ENCODE results near the gene ZNF385B.

DNA sequence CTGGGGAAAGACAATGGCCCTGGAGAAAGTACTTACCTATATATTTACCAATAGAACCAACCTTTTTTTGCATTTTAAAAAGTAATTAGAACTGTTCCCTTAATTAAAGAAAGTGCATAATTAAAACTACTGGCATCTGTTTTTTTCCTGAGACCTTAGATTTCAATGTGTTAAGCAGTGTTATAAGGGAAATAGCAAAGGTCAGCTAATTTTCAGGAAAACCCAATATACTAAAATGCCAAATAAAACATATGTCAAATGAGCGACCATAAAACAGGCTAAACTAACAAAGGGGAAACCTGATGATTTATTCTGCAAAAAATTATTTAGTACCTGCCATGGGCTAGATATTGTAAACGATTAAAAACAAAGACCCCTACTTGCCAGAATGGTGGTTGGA, 372.8 kb downstream of the ZNF385B start:
- TF ChIP-seq GABPA (IDR thresholded peaks at IDR 0.05; ENCODE audit: low read depth) (no peak), POLR2AphosphoS5 (IDR thresholded peaks at IDR 0.05; ENCODE audit: low read depth) (no peak), SPI1 (IDR thresholded peaks at IDR 0.05; ENCODE audit: borderline replicate concordance, low read depth) (no peak)
- TF ChIP-seq, protein P1, sequence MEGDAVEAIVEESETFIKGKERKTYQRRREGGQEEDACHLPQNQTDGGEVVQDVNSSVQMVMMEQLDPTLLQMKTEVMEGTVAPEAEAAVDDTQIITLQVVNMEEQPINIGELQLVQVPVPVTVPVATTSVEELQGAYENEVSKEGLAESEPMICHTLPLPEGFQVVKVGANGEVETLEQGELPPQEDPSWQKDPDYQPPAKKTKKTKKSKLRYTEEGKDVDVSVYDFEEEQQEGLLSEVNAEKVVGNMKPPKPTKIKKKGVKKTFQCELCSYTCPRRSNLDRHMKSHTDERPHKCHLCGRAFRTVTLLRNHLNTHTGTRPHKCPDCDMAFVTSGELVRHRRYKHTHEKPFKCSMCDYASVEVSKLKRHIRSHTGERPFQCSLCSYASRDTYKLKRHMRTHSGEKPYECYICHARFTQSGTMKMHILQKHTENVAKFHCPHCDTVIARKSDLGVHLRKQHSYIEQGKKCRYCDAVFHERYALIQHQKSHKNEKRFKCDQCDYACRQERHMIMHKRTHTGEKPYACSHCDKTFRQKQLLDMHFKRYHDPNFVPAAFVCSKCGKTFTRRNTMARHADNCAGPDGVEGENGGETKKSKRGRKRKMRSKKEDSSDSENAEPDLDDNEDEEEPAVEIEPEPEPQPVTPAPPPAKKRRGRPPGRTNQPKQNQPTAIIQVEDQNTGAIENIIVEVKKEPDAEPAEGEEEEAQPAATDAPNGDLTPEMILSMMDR (IDR thresholded peaks at IDR 0.05; ENCODE audit: insufficient read depth, low read length), result no peak
- TF ChIP-seq, protein P2, sequence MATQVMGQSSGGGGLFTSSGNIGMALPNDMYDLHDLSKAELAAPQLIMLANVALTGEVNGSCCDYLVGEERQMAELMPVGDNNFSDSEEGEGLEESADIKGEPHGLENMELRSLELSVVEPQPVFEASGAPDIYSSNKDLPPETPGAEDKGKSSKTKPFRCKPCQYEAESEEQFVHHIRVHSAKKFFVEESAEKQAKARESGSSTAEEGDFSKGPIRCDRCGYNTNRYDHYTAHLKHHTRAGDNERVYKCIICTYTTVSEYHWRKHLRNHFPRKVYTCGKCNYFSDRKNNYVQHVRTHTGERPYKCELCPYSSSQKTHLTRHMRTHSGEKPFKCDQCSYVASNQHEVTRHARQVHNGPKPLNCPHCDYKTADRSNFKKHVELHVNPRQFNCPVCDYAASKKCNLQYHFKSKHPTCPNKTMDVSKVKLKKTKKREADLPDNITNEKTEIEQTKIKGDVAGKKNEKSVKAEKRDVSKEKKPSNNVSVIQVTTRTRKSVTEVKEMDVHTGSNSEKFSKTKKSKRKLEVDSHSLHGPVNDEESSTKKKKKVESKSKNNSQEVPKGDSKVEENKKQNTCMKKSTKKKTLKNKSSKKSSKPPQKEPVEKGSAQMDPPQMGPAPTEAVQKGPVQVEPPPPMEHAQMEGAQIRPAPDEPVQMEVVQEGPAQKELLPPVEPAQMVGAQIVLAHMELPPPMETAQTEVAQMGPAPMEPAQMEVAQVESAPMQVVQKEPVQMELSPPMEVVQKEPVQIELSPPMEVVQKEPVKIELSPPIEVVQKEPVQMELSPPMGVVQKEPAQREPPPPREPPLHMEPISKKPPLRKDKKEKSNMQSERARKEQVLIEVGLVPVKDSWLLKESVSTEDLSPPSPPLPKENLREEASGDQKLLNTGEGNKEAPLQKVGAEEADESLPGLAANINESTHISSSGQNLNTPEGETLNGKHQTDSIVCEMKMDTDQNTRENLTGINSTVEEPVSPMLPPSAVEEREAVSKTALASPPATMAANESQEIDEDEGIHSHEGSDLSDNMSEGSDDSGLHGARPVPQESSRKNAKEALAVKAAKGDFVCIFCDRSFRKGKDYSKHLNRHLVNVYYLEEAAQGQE (IDR thresholded peaks at IDR 0.05; ENCODE audit: insufficient replicate concordance, low read depth), result no peak
